A673 (cell line): ENCODE measurements around the gene BLID.

ENCODE experiments used
- CTCF ChIP-seq: fragments of 300-800, 200-600 bp; sonication (generic); conservative IDR thresholded peaks from 2 replicates; pipeline ENCODE4 v1.5.1; 2017; ENCODE audit warnings: low read depth, mild to moderate bottlenecking, antibody characterized with exemption, low read length, moderate library complexity, mixed read lengths
- EZH2 ChIP-seq: fragments of 200-600 bp; sonication (generic); IDR thresholded peaks from 2 replicates; pipeline ENCODE4 v1.6.1; 2017; ENCODE audit warnings: borderline replicate concordance, low read depth, mild to moderate bottlenecking, mixed read lengths, antibody characterized with exemption, low read length; ENCODE audit not compliant: poor library complexity, severe bottlenecking

- TF ChIP-seq CTCF, result no peak
- no peak for TF ChIP-seq EZH2
Observed at GRCh38 chr11:122141725-122142124, 25.7 kb upstream of the BLID start.
